Keratinocyte (primary cell): Measurements from ENCODE around the gene ANKHD1. TPM values are rescaled to one million over a fixed set of nuclear protein-coding genes. Genes with fewer than 3 reads are reported as not detected.

Experiments
- DNase-seq: peaks from one replicate; pipeline ENCODE4 v3.0.0-alpha.2; 2011; ENCODE audit warnings: low read depth, missing footprints, low spot score
- FAIRE-seq: peaks from 2 replicates; lab custom pipeline; 2011; peaks lifted over from hg19 to GRCh38; lab: Jason Lieb, UNC
- H2AFZ ChIP-seq: 2 replicates; pipeline ENCODE4 v1.6.0; 2012; ENCODE audit warnings: low read length, control low read depth, inconsistent platforms; ENCODE audit not compliant: control insufficient read depth
- H3K27ac ChIP-seq: 2 replicates; pipeline ENCODE4 v1.5.1; 2011; ENCODE audit warnings: low read length; ENCODE audit not compliant: control insufficient read depth, insufficient read depth
- H3K27me3 ChIP-seq: 3 replicates; pipeline ENCODE4 v1.6.0; 2011; ENCODE audit warnings: low read length; ENCODE audit not compliant: control insufficient read depth, insufficient read depth; ENCODE audit errors: extremely low read depth
- H3K36me3 ChIP-seq, 2 experiments: 2 replicates in 1 of 2; 3 replicates in 1 of 2; pipeline ENCODE4 v1.5.1; 2011; ENCODE audit warnings: low read length in 2 of 2, mild to moderate bottlenecking in 1 of 2; ENCODE audit not compliant: control insufficient read depth in 2 of 2, insufficient read depth in 2 of 2; ENCODE audit errors: extremely low read depth in 1 of 2
- H3K4me1 ChIP-seq: 3 replicates; pipeline ENCODE4 v1.5.1; 2011; ENCODE audit warnings: low read length; ENCODE audit not compliant: control insufficient read depth, insufficient read depth; ENCODE audit errors: extremely low read depth
- H3K4me2 ChIP-seq: 3 replicates; pipeline ENCODE4 v1.6.0; 2011; ENCODE audit warnings: low read depth, low read length; ENCODE audit not compliant: control insufficient read depth, insufficient read depth; ENCODE audit errors: extremely low read depth
- H3K4me3 ChIP-seq, 3 experiments: fragments of 200-600 bp in 1 of 3; sonication (generic) in 1 of 3; 2 replicates in 2 of 3; 3 replicates in 1 of 3; pipeline ENCODE4 v1.5.1; 2011 to 2016; ENCODE audit warnings: low read length in 3 of 3, mild to moderate bottlenecking in 3 of 3, control low read depth in 2 of 3, inconsistent platforms in 1 of 3, low read depth in 1 of 3, mixed read lengths in 1 of 3, mixed run types in 1 of 3, moderate library complexity in 1 of 3; ENCODE audit not compliant: control insufficient read depth in 2 of 3, insufficient read depth in 2 of 3; ENCODE audit errors: extremely low read depth in 1 of 3
- H3K79me2 ChIP-seq: 2 replicates; pipeline ENCODE4 v1.6.0; 2012; ENCODE audit warnings: low read length; ENCODE audit not compliant: control insufficient read depth, insufficient read depth
- H3K9ac ChIP-seq: 3 replicates; pipeline ENCODE4 v1.6.0; 2011; ENCODE audit warnings: low read length; ENCODE audit not compliant: control insufficient read depth, insufficient read depth; ENCODE audit errors: extremely low read depth
- H3K9me1 ChIP-seq: 3 replicates; pipeline ENCODE4 v1.6.0; 2011; ENCODE audit warnings: low read length; ENCODE audit not compliant: control insufficient read depth, insufficient read depth; ENCODE audit errors: extremely low read depth
- H3K9me3 ChIP-seq: 2 replicates; pipeline ENCODE4 v1.5.1; 2012; ENCODE audit warnings: low read depth, low read length; ENCODE audit not compliant: control insufficient read depth
- H4K20me1 ChIP-seq: 3 replicates; pipeline ENCODE4 v1.6.0; 2011; ENCODE audit warnings: low read length; ENCODE audit not compliant: control insufficient read depth, insufficient read depth; ENCODE audit errors: extremely low read depth
- CTCF ChIP-seq, 3 experiments: IDR thresholded peaks in 1 of 3; conservative IDR thresholded peaks in 1 of 3; optimal IDR thresholded peaks in 1 of 3; 2 replicates in 2 of 3; 3 replicates in 1 of 3; pipeline versions ENCODE3 to v1.5.1; 2011; ENCODE audit warnings: low read length in 3 of 3, mild to moderate bottlenecking in 3 of 3, moderate library complexity in 2 of 3, control low read depth in 1 of 3, inconsistent platforms in 1 of 3; ENCODE audit not compliant: insufficient read depth in 2 of 3; ENCODE audit errors: extremely low read depth in 1 of 3
- EZH2 ChIP-seq: IDR thresholded peaks from one replicate; pipeline ENCODE4 v1.6.1; 2012; ENCODE audit warnings: inconsistent platforms, mild to moderate bottlenecking, low read length, moderate library complexity
- dilution Hi-C: fragments of 300-500 bp; cut with MboI; formaldehyde crosslinking; loops from one replicate; pipeline ENCODE4 v1.7.0; 2020; ENCODE audit warnings: low sequenced_read_pairs; ENCODE audit not compliant: extremely low pct_ligation_motif_present
- polyA plus RNA-seq, 5 experiments: library from polyadenylated mRNA; depleted of rRNA in 3 of 5; stranded (reverse) in 3 of 5; stranded (forward) in 1 of 5; unstranded in 1 of 5; fragments of >200 nt; gene quantifications; 1 replicate in 1 of 5; 2 replicates in 3 of 5; 3 replicates in 1 of 5; pipeline versions ENCODE4 v1.2.1 to v1.2.3, GENCODE V29; 2011 to 2012; ENCODE audit warnings: missing spikeins in 2 of 5, low read depth in 1 of 5, low replicate concordance in 1 of 5

The ANKHD1 gene
- polyA plus RNA-seq, 1 donor (not counting 4 experiments of a cell fraction or from before 2014, with no cell fraction given): 65.9 TPM

- Histone ChIP-seq H3K4me2 (no peak overlapping the region), H3K9me1 (peaks cover 4% of the 10 kb centered on the region), H3K9ac (no peak overlapping the region), H3K9me3 (no peaks in the 10 kb centered on the region), H3K27me3 (no peaks in the 10 kb centered on the region), H3K4me1 (peaks cover 25% of the 10 kb centered on the region), H3K4me3 (no peak overlapping the region), H4K20me1 (no peaks in the 10 kb centered on the region), H3K79me2 (no peaks in the 10 kb centered on the region), H2AFZ (peak overlapping the region; percentile 46), H3K36me3 (no peaks in the 10 kb centered on the region), H3K27ac (peak overlapping the region; percentile 47)
- dilution Hi-C loops: no loop called here
- DNase-seq (no peak), FAIRE-seq (no peak)
- TF ChIP-seq CTCF (optimal IDR thresholded peaks at IDR 0.05 in 1 of 3, IDR thresholded peaks at IDR 0.05 in 1 of 3, conservative IDR thresholded peaks at IDR 0.05 in 1 of 3; ENCODE audit: extremely low read depth in 1 of 3, insufficient read depth in 2 of 3, low read length in 3 of 3): no peak
- no peak for TF ChIP-seq EZH2
Observed at GRCh38 chr5:140365941-140366340, 35.7 kb upstream of the ANKHD1 start.

DNA sequence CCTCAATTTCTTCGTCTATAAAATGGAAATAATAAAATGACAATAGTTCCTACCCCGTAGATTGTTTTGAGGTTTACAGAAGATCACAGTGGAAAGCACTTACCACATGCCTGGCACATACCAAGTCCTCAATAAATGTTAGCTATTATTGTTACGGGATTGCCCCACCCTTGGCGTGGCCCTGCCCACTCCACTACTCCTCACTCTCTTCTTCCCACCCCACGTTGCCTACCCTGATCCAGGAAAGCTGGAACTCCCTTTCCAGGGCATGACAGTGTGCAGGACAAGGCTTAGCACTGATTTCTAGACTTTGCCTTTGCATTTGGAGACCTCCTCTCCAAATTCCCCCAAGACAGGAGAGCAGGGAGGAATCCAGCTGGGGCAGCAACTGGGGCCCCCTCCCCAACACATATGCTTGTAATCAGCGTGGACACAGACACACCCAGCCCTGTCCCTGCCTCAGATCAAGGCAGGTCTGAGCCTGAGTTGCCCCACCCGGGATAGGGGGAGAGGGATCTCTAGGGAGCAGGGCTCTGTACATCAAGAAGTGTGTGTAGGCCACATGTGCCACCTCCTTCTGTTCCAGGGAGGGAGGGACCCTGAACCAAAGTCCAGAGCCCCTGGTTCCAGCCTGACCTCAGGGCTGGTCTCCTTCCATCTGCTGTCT, 34.9 kb upstream of the ANKHD1 start:
- peak overlapping the region; percentile 23 for H2AFZ ChIP-seq
- no peak overlapping the region for H3K9ac ChIP-seq
- H3K9me3 ChIP-seq: no peaks in the 10 kb centered on the region
- DNase-seq (no peak), FAIRE-seq (no peak)
- H3K4me3 ChIP-seq: no peak overlapping the region
- H3K79me2 ChIP-seq: no peaks in the 10 kb centered on the region
- H3K9me1 ChIP-seq: peaks cover 4% of the 10 kb centered on the region
- no peak overlapping the region for H3K4me2 ChIP-seq
- dilution Hi-C loops: no loop called here
- no peaks in the 10 kb centered on the region for H3K27me3 ChIP-seq
- no peak overlapping the region for H3K27ac ChIP-seq
- no peak for TF ChIP-seq EZH2
- TF ChIP-seq CTCF (optimal IDR thresholded peaks at IDR 0.05 in 1 of 3, IDR thresholded peaks at IDR 0.05 in 1 of 3, conservative IDR thresholded peaks at IDR 0.05 in 1 of 3; ENCODE audit: extremely low read depth in 1 of 3, insufficient read depth in 2 of 3, low read length in 3 of 3): no peak
- H4K20me1 ChIP-seq: no peaks in the 10 kb centered on the region
- H3K36me3 ChIP-seq: no peaks in the 10 kb centered on the region
- H3K4me1 ChIP-seq: peaks cover 25% of the 10 kb centered on the region
